Measurements from ENCODE around the gene MYO18A. TPM values are rescaled to one million over a fixed set of nuclear protein-coding genes. Genes with fewer than 3 reads are reported as not detected.

The MYO18A gene
- total and polyA plus RNA-seq, 12 donors: 61.4 to 442 (median 327) TPM

- ATAC-seq (no peak), DNase-seq (no peak)
- no peak overlapping the region for H3K27ac ChIP-seq
- intact Hi-C loops (cut with DNase I): loop anchor here in 1 of 10 donors (10.0 kb wide), 1 partner anchor 51 kb away; no protein-coding TSS in a partner anchor
- 85 to 87% methylated on average over 7 of the region's 7 CpGs for WGBS, 2 donors
- no peaks in the 10 kb centered on the region for H3K27me3 ChIP-seq
- TF ChIP-seq CTCF (IDR thresholded peaks at IDR 0.05): no peak
- H3K36me3 ChIP-seq: no peaks in the 10 kb centered on the region
- H3K4me1 ChIP-seq: peaks cover 0 to 28% (median 13%) of the 10 kb centered on the region in 9 donors
- no peaks in the 10 kb centered on the region for H3K9me3 ChIP-seq
- no peak overlapping the region for H3K4me3 ChIP-seq
Observed at GRCh38 chr17:29066047-29066446, 114.2 kb downstream of the MYO18A start.

- TF ChIP-seq CTCF (IDR thresholded peaks at IDR 0.05): no peak
- Histone ChIP-seq H3K4me3 (no peak overlapping the region), H3K36me3 (no peaks in the 10 kb centered on the region), H3K27ac (peak overlapping the region in 1 of 10 donors; percentile 49), H3K4me1 (peaks cover 0 to 26% (median 0%) of the 10 kb centered on the region in 9 donors), H3K27me3 (no peaks in the 10 kb centered on the region), H3K9me3 (no peaks in the 10 kb centered on the region)
- intact Hi-C loops (cut with DNase I): loop anchor here in 1 of 10 donors (10.0 kb wide), 1 partner anchor 49 kb away; no protein-coding TSS in a partner anchor
- no peak for ATAC-seq
- DNase-seq: no peak
- WGBS, 2 donors: 82 to 88% methylated on average over 7 of the region's 7 CpGs
Observed at GRCh38 chr17:29063992-29064391, 116.2 kb downstream of the MYO18A start.

GRCh38 chr17:29062215-29062614 lies 118.0 kb downstream of the MYO18A start:
- H3K4me1 ChIP-seq: peaks cover 0 to 30% (median 0%) of the 10 kb centered on the region in 9 donors
- H3K36me3 ChIP-seq: no peaks in the 10 kb centered on the region
- H3K27ac ChIP-seq: no peak overlapping the region
- no peak for TF ChIP-seq CTCF (IDR thresholded peaks at IDR 0.05)
- no peak overlapping the region for H3K4me3 ChIP-seq
- WGBS, 2 donors: 90 to 92% methylated on average over 9 of the region's 9 CpGs
- H3K9me3 ChIP-seq: no peaks in the 10 kb centered on the region
- intact Hi-C loops (cut with DNase I): loop anchor here in 1 of 10 donors (10.0 kb wide), 1 partner anchor 47 kb away; no protein-coding TSS in a partner anchor
- no peak for DNase-seq
- no peaks in the 10 kb centered on the region for H3K27me3 ChIP-seq
- ATAC-seq: no peak

GRCh38 chr17:29061036-29061435 lies 119.2 kb downstream of the MYO18A start:
- peak overlapping the region in 3 of 10 donors; percentile 16 to 19 (median 18) for H3K4me3 ChIP-seq
- ATAC-seq (peak in 7 of 8 donors; percentile 21 to 81 (median 64)), DNase-seq (no peak)
- intact Hi-C loops (cut with DNase I): loop anchor here in 1 of 10 donors (10.0 kb wide), 1 partner anchor 46 kb away; no protein-coding TSS in a partner anchor
- H3K4me1 ChIP-seq: peaks cover 0 to 30% (median 0%) of the 10 kb centered on the region in 9 donors
- H3K36me3 ChIP-seq: no peaks in the 10 kb centered on the region
- TF ChIP-seq CTCF (IDR thresholded peaks at IDR 0.05): no peak
- H3K27ac ChIP-seq: peak overlapping the region in 3 of 10 donors; percentile 15 to 37 (median 25)
- WGBS, 2 donors: 17 to 29% methylated on average over 8 of the region's 8 CpGs
- no peaks in the 10 kb centered on the region for H3K27me3 ChIP-seq
- no peaks in the 10 kb centered on the region for H3K9me3 ChIP-seq

Data from heart right ventricle (tissue), 16 donors.